ENCODE data around the gene GHRL. TPM values are rescaled to one million over a fixed set of nuclear protein-coding genes. Genes with fewer than 3 reads are reported as not detected.

Gene GHRL
- total RNA-seq, 1 donor from 2014 or later, result not detected

GRCh38 chr3:10317961-10318350, 25.2 kb upstream of the GHRL start:
- TF ChIP-seq CTCF (conservative IDR thresholded peaks at IDR 0.05; ENCODE audit: low read depth, low read length), result no peak
- no peak for DNase-seq (ENCODE audit: low read depth)
- no peak overlapping the region for H3K4me3 ChIP-seq (ENCODE audit: low read depth, low read length)

- H3K4me3 ChIP-seq (ENCODE audit: low read depth, low read length), result no peak overlapping the region
- DNase-seq (ENCODE audit: low read depth), result no peak
- no peak for TF ChIP-seq CTCF (conservative IDR thresholded peaks at IDR 0.05; ENCODE audit: low read depth, low read length)
Observed at GRCh38 chr3:10317311-10317960, 24.7 kb upstream of the GHRL start.

- no peak overlapping the region for H3K4me3 ChIP-seq (ENCODE audit: low read depth, low read length)
- TF ChIP-seq CTCF (conservative IDR thresholded peaks at IDR 0.05; ENCODE audit: low read depth, low read length), result no peak
- no peak for DNase-seq (ENCODE audit: low read depth)
Observed at GRCh38 chr3:10315771-10316344, 23.1 kb upstream of the GHRL start.

GRCh38 chr3:10315101-10315500, 22.4 kb upstream of the GHRL start:
- no peak for DNase-seq (ENCODE audit: low read depth)
- TF ChIP-seq CTCF (conservative IDR thresholded peaks at IDR 0.05; ENCODE audit: low read depth, low read length), result no peak
- no peak overlapping the region for H3K4me3 ChIP-seq (ENCODE audit: low read depth, low read length)

GRCh38 chr3:10312861-10313260, 20.1 kb upstream of the GHRL start:
- TF ChIP-seq CTCF (conservative IDR thresholded peaks at IDR 0.05; ENCODE audit: low read depth, low read length), result no peak
- no peak for DNase-seq (ENCODE audit: low read depth)
- no peak overlapping the region for H3K4me3 ChIP-seq (ENCODE audit: low read depth, low read length)

- no peak for DNase-seq (ENCODE audit: low read depth)
- no peak overlapping the region for H3K4me3 ChIP-seq (ENCODE audit: low read depth, low read length)
- TF ChIP-seq CTCF (conservative IDR thresholded peaks at IDR 0.05; ENCODE audit: low read depth, low read length), result no peak
Observed at GRCh38 chr3:10312391-10312790, 19.6 kb upstream of the GHRL start.

GRCh38 chr3:10311710-10312109, 19.0 kb upstream of the GHRL start:
- no peak overlapping the region for H3K4me3 ChIP-seq (ENCODE audit: low read depth, low read length)
- no peak for DNase-seq (ENCODE audit: low read depth)
- no peak for TF ChIP-seq CTCF (conservative IDR thresholded peaks at IDR 0.05; ENCODE audit: low read depth, low read length)

Data from epithelial cell of proximal tubule (primary cell).